GM12878 (cell line): ENCODE results near the gene RAB30. TPM values are rescaled to one million over a fixed set of nuclear protein-coding genes. Genes with fewer than 3 reads are reported as not detected.
"Not testable (repeated sequence)": the region's sequence is repeated elsewhere in the genome, so short reads cannot be mapped to it uniquely, and the experiment has no call there.

Source experiments
- ATAC-seq: fragments of 200-7000 bp; cut with Tn5 transposase; 3 replicates; pipeline ENCODE4 v1.9.1; 2020; ENCODE audit warnings: mild to moderate bottlenecking, moderate library complexity
- BruUV-seq: library from RNA; stranded (reverse); fragments of 400-500 nt; replicated peaks from 2 replicates; lab custom pipeline; 2021; lab: Mats Ljungman, UMichigan
- CTCF ChIA-PET: fragments of 300-600 bp; sonication (Branson Sonifier 250); formaldehyde crosslinking; extraction: SDS; loops from one replicate; lab custom pipeline; 2021; ENCODE audit warnings: inconsistent platforms; lab: Yijun Ruan, JAX
- POLR2A ChIA-PET: fragments of 350-600 bp; formaldehyde crosslinking; extraction: SDS; loops from one replicate; lab custom pipeline; 2021; ENCODE audit warnings: inconsistent platforms; lab: Charles Lee
- RAD21 ChIA-PET: fragments of 300-600 bp; sonication (Branson Sonifier 250); formaldehyde crosslinking; loops from one replicate; lab custom pipeline; 2023; ENCODE audit warnings: antibody characterized with exemption; ENCODE audit not compliant: unreplicated experiment; lab: Charles Lee
- SMC1A ChIA-PET: fragments of 300-600 bp; sonication (Branson Sonifier 250); formaldehyde crosslinking; loops from one replicate; lab custom pipeline; 2023; ENCODE audit not compliant: unreplicated experiment, uncharacterized antibody; lab: Charles Lee
- DNase-seq: peaks from one replicate; pipeline ENCODE4 v3.0.0-alpha.2; 2011; ENCODE audit warnings: low read depth, low spot score
- FAIRE-seq: peaks from 3 replicates; lab custom pipeline; 2011; peaks lifted over from hg19 to GRCh38; lab: Jason Lieb, UNC
- H2AFZ ChIP-seq: 2 replicates; pipeline ENCODE4 v1.6.0; 2011; ENCODE audit warnings: low read depth, low read length, control low read depth; ENCODE audit not compliant: control insufficient read depth
- H3K27ac ChIP-seq: 2 replicates; pipeline ENCODE4 v1.5.1; 2011; ENCODE audit warnings: control low read depth; ENCODE audit not compliant: control insufficient read depth, insufficient read depth
- H3K27me3 ChIP-seq, 2 experiments: replicated peaks in 1 of 2; 2 replicates each; pipeline versions ENCODE4 v1.6.0 to v1.6.1; 2011; ENCODE audit warnings: low read length in 1 of 2; ENCODE audit not compliant: control insufficient read depth in 2 of 2, insufficient read depth in 2 of 2
- H3K36me3 ChIP-seq, 2 experiments: 2 replicates each; pipeline ENCODE4 v1.5.1; 2011; ENCODE audit warnings: low read length in 1 of 2; ENCODE audit not compliant: control insufficient read depth in 2 of 2, insufficient read depth in 2 of 2
- H3K4me1 ChIP-seq: 2 replicates; pipeline ENCODE4 v1.6.1; 2011; ENCODE audit warnings: mild to moderate bottlenecking, low read length, moderate library complexity, mixed read lengths; ENCODE audit not compliant: control insufficient read depth, insufficient read depth
- H3K4me2 ChIP-seq: 2 replicates; pipeline ENCODE4 v1.6.0; 2011; ENCODE audit warnings: control low read depth; ENCODE audit not compliant: control insufficient read depth, insufficient read depth
- H3K4me3 ChIP-seq: fragments of 200-600 bp; sonication (generic); 2 replicates; pipeline ENCODE4 v1.5.1; 2016
- H3K79me2 ChIP-seq: 2 replicates; pipeline ENCODE4 v1.6.0; 2011; ENCODE audit warnings: low read length; ENCODE audit not compliant: control insufficient read depth, insufficient read depth
- H3K9ac ChIP-seq: 2 replicates; pipeline ENCODE4 v1.8.0; 2011; ENCODE audit warnings: low read length, control low read depth, mixed read lengths; ENCODE audit not compliant: control insufficient read depth, insufficient read depth
- H3K9me3 ChIP-seq: replicated peaks from 3 replicates; pipeline ENCODE4 v1.5.1; 2011; ENCODE audit warnings: mild to moderate bottlenecking, low read length; ENCODE audit not compliant: control insufficient read depth, insufficient read depth
- H4K20me1 ChIP-seq: 2 replicates; pipeline ENCODE4 v1.6.0; 2011; ENCODE audit not compliant: control insufficient read depth, insufficient read depth
- CHD4 ChIP-seq: fragments of 200-600 bp; sonication (generic); IDR thresholded peaks from 2 replicates; pipeline ENCODE4 v1.6.1; 2016; ENCODE audit warnings: mild to moderate bottlenecking
- KLF5 ChIP-seq: fragments of 450-650 bp; IDR thresholded peaks from 2 replicates; pipeline ENCODE4 v1.6.1; 2014; ENCODE audit warnings: mild to moderate bottlenecking; ENCODE audit not compliant: partially characterized antibody
- MEF2B ChIP-seq: fragments of 450-650 bp; IDR thresholded peaks from 2 replicates; pipeline ENCODE4 v1.6.1; 2018; ENCODE audit warnings: mild to moderate bottlenecking, moderate library complexity; ENCODE audit not compliant: partially characterized antibody, poor library complexity, severe bottlenecking
- POLR2A ChIP-seq: IDR thresholded peaks from 2 replicates; pipeline ENCODE4 v1.6.1; 2011; ENCODE audit warnings: low read depth, mild to moderate bottlenecking, low read length
- RCOR1 ChIP-seq: conservative IDR thresholded peaks from 2 replicates; pipeline ENCODE4 v1.6.1; 2012; ENCODE audit warnings: low read depth, low read length, improper control_type of control experiment
- SMAD5 ChIP-seq: IDR thresholded peaks from 2 replicates; pipeline ENCODE4 v1.6.1; 2016; ENCODE audit warnings: antibody characterized with exemption, low read depth
- ZNF24 ChIP-seq: fragments of 450-650 bp; IDR thresholded peaks from 2 replicates; pipeline ENCODE4 v1.6.1; 2017; ENCODE audit warnings: antibody characterized with exemption, mild to moderate bottlenecking
- WGBS: methylation state at CpG from one replicate; pipeline ENCODE4 v1.1.6; 2016; ENCODE audit warnings: low lambda C conversion rate; ENCODE audit not compliant: insufficient replicate concordance, insufficient coverage; ENCODE audit errors: missing lambda C conversion rate; 5-methylcytosine and 5-hydroxymethylcytosine counted together
- in situ Hi-C: fragments of 300-500 bp; cut with MboI; formaldehyde crosslinking; loops from 9 replicates; pipeline ENCODE4 v1.14.3; 2018; ENCODE audit warnings: mixed read lengths
- intact Hi-C: fragments of 100-400 bp; cut with micrococcal nuclease; formaldehyde crosslinking; loops from one replicate; pipeline ENCODE4 v1.14.2; 2022; ENCODE audit not compliant: unreplicated experiment
- polyA plus RNA-seq, 11 experiments: library from polyadenylated mRNA; depleted of rRNA in 4 of 11; unstranded in 6 of 11; stranded (reverse) in 5 of 11; fragments of >200 nt; fragmentation: Nextera tagmentation in 4 of 11; fragmentation: Illumina TruSeq in 1 of 11; extraction: Ambion mirVana in 4 of 11; extraction: Trizol in 1 of 11; gene quantifications; 1 replicate in 1 of 11; 2 replicates in 10 of 11; pipeline versions ENCODE4 v1.2.1 to v1.2.3, GENCODE V29; 2011 to 2016; ENCODE audit warnings: inconsistent platforms in 2 of 11, missing spikeins in 2 of 11, low read depth in 1 of 11
- total RNA-seq, 4 experiments: library from RNA; depleted of rRNA in 3 of 4; stranded (reverse); fragments of >200 nt in 3 of 4; fragmentation: Illumina TruSeq in 1 of 4; extraction: Trizol in 1 of 4; gene quantifications; 2 replicates each; pipeline versions ENCODE4 v1.2.1 to v1.2.3, GENCODE V29; 2013 to 2021
- TF ChIP-seq, protein P1 (sequence below): fragments of 450-650 bp; formaldehyde crosslinking; IDR thresholded peaks from 2 replicates; pipeline ENCODE4 v1.4.0; 2020; ENCODE audit warnings: mild to moderate bottlenecking, moderate library complexity

The RAB30 gene
- total and polyA plus RNA-seq, 10 of the 15 experiments (the other 5 are each of a cell fraction or from before 2014, with no cell fraction given): 9.8 to 26.7 (median 19.2) TPM

DNA sequence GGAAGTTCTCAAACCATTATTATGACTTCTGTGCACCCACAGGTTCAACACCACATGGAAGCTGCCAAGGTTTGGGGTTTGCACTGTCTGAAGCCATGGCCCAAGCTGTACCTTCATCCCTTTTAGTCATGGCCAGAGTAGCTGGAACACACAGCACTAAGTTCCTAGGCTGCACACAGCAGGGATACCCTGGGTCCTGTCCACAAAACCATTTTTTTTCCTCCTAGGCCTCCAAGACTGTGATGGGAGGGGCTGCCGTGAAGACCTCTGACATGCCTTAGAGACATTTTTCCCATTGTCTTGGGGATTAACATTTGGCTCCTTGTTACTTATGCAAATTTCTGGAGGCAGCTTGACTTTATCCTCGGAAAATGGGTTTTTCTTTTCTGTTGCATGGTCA, 127.5 kb downstream of the RAB30 start:
- ChIA-PET RAD21 (no interaction called here), SMC1A (no interaction called here), CTCF (interaction anchor here (0.7 kb wide), 1 partner anchor 20 kb away, joined by 3 read pairs; no protein-coding TSS in a partner anchor), POLR2A (no interaction called here)
- H4K20me1 ChIP-seq: no peaks in the 10 kb centered on the region
- H3K79me2 ChIP-seq: no peaks in the 10 kb centered on the region
- H3K4me2 ChIP-seq: no peak overlapping the region
- H3K4me3 ChIP-seq: no peak overlapping the region
- H3K36me3 ChIP-seq: no peaks in the 10 kb centered on the region
- ATAC-seq (no peak), DNase-seq (no peak), FAIRE-seq (no peak)
- no peaks in the 10 kb centered on the region for H3K4me1 ChIP-seq
- no peaks in the 10 kb centered on the region for H3K27me3 ChIP-seq
- H2AFZ ChIP-seq: no peak overlapping the region
- in situ Hi-C loops (no loop called here), intact Hi-C loops (no loop called here)
- H3K9ac ChIP-seq: no peak overlapping the region
- 78% methylated on average over 2 of the region's 2 CpGs for WGBS
- no TSS peak for BruUV-seq
- no peak for TF ChIP-seq RCOR1
- TF ChIP-seq ZNF24: no peak
- no peak for TF ChIP-seq MEF2B
- no peak for TF ChIP-seq POLR2A
- TF ChIP-seq KLF5: no peak
- TF ChIP-seq, protein P1, sequence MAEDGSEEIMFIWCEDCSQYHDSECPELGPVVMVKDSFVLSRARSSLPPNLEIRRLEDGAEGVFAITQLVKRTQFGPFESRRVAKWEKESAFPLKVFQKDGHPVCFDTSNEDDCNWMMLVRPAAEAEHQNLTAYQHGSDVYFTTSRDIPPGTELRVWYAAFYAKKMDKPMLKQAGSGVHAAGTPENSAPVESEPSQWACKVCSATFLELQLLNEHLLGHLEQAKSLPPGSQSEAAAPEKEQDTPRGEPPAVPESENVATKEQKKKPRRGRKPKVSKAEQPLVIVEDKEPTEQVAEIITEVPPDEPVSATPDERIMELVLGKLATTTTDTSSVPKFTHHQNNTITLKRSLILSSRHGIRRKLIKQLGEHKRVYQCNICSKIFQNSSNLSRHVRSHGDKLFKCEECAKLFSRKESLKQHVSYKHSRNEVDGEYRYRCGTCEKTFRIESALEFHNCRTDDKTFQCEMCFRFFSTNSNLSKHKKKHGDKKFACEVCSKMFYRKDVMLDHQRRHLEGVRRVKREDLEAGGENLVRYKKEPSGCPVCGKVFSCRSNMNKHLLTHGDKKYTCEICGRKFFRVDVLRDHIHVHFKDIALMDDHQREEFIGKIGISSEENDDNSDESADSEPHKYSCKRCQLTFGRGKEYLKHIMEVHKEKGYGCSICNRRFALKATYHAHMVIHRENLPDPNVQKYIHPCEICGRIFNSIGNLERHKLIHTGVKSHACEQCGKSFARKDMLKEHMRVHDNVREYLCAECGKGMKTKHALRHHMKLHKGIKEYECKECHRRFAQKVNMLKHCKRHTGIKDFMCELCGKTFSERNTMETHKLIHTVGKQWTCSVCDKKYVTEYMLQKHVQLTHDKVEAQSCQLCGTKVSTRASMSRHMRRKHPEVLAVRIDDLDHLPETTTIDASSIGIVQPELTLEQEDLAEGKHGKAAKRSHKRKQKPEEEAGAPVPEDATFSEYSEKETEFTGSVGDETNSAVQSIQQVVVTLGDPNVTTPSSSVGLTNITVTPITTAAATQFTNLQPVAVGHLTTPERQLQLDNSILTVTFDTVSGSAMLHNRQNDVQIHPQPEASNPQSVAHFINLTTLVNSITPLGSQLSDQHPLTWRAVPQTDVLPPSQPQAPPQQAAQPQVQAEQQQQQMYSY: no peak
- TF ChIP-seq SMAD5: no peak
- TF ChIP-seq CHD4: no peak
- no peaks in the 10 kb centered on the region; the same call in 2 of the 3 replicates for H3K9me3 ChIP-seq
- H3K27ac ChIP-seq: no peak overlapping the region

DNA sequence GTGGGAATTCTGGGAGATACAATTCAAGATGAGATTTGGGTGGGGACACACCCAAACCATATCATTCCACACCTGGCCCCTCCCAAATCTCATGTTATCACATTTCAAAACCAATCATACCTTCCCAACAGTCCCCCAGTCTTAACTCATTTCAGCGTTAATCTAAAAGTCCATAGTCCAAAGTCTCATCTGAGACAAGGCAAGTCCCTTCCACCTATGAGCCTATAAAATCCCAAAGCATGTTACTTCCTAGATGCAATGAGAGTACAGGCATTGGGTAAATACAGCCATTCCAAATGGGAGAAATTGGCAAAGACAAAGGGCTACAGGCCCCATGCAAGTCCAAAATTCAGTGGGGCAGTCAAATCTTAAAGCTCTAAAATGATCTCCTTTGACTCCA, 128.3 kb downstream of the RAB30 start:
- H3K79me2 ChIP-seq, ATAC-seq, H3K27me3 ChIP-seq, H3K9ac ChIP-seq, H3K36me3 ChIP-seq, H2AFZ ChIP-seq, H3K4me2 ChIP-seq, H3K27ac ChIP-seq, H4K20me1 ChIP-seq, RAD21 ChIA-PET, H3K9me3 ChIP-seq, FAIRE-seq, H3K4me1 ChIP-seq, H3K4me3 ChIP-seq, intact Hi-C loops, in situ Hi-C loops, BruUV-seq, DNase-seq, POLR2A ChIA-PET: not testable (repeated sequence)
- ChIA-PET CTCF (interaction anchor here (1.0 to 1.8 kb wide), 2 partner anchors 13 to 17 kb away, joined by 4 to 7 read pairs; no protein-coding TSS in a partner anchor), SMC1A (interaction anchor here (1.1 kb wide), 1 partner anchor 14 kb away, joined by 5 read pairs; no protein-coding TSS in a partner anchor)
- WGBS: 100% methylated on average over 1 of the region's 1 CpG
